Activated T-cell treated with anti-CD3 and anti-CD28 coated beads, Interleukin-2, amount 50 U/mL, for 24 hours (primary cell): ENCODE results near the gene AOC2.

Source experiments
- DNase-seq: peaks from one replicate; pipeline ENCODE4 v3.0.0-alpha.2; 2020
- H3K27ac Mint-ChIP-seq: 2 replicates; pipeline ENCODE4 v1.8.0; 2020; ENCODE audit warnings: mild to moderate bottlenecking, mixed read lengths
- H3K27me3 Mint-ChIP-seq: 2 replicates; pipeline ENCODE4 v1.8.0; 2020; ENCODE audit warnings: mixed read lengths
- H3K36me3 Mint-ChIP-seq: 2 replicates; pipeline ENCODE4 v1.8.0; 2020; ENCODE audit warnings: low read depth, mixed read lengths
- H3K4me1 Mint-ChIP-seq: 2 replicates; pipeline ENCODE4 v1.8.0; 2020; ENCODE audit warnings: low read depth, mixed read lengths
- H3K4me3 Mint-ChIP-seq: 2 replicates; pipeline ENCODE4 v1.8.0; 2020; ENCODE audit warnings: mild to moderate bottlenecking, moderate library complexity, mixed read lengths
- H3K9me3 Mint-ChIP-seq: 2 replicates; pipeline ENCODE4 v1.8.0; 2020; ENCODE audit warnings: mixed read lengths

AOC2 gene

GRCh38 chr17:42844271-42844670, at the start of gene AOC2:
TSS of gene AOC2 (plus strand) at chr17:42844580. CDS start at chr17:42844627, 47 bp downstream.
- peaks cover 71% of the 10 kb centered on the region for H3K36me3 Mint-ChIP-seq
- H3K4me1 Mint-ChIP-seq: peaks cover 23% of the 10 kb centered on the region
- H3K4me3 Mint-ChIP-seq: no peak within 1 kb of the TSS
- no peak for DNase-seq
- H3K9me3 Mint-ChIP-seq: no peaks in the 10 kb centered on the region
- H3K27me3 Mint-ChIP-seq: no peaks in the 10 kb centered on the region
- peak within 1 kb of the TSS; percentile 15 for H3K27ac Mint-ChIP-seq

GRCh38 chr17:42795061-42795460, 49.3 kb upstream of the AOC2 start:
- Mint-ChIP-seq H3K27ac (no peak overlapping the region), H3K36me3 (peaks cover 19% of the 10 kb centered on the region), H3K4me3 (no peak overlapping the region), H3K4me1 (peaks cover 25% of the 10 kb centered on the region), H3K9me3 (peaks cover 4% of the 10 kb centered on the region), H3K27me3 (no peaks in the 10 kb centered on the region)
- DNase-seq: no peak

GRCh38 chr17:42795465-42795864, 48.9 kb upstream of the AOC2 start:
- H3K27me3 Mint-ChIP-seq: no peaks in the 10 kb centered on the region
- H3K9me3 Mint-ChIP-seq: peaks cover 4% of the 10 kb centered on the region
- peaks cover 25% of the 10 kb centered on the region for H3K4me1 Mint-ChIP-seq
- no peak for DNase-seq
- H3K4me3 Mint-ChIP-seq: no peak overlapping the region
- H3K27ac Mint-ChIP-seq: peak overlapping the region; percentile 3
- H3K36me3 Mint-ChIP-seq: peaks cover 19% of the 10 kb centered on the region

- Mint-ChIP-seq H3K4me3 (no peak overlapping the region), H3K36me3 (peaks cover 19% of the 10 kb centered on the region), H3K4me1 (peaks cover 25% of the 10 kb centered on the region), H3K27ac (no peak overlapping the region), H3K27me3 (no peaks in the 10 kb centered on the region), H3K9me3 (peaks cover 4% of the 10 kb centered on the region)
- DNase-seq: no peak
Measured at GRCh38 chr17:42796066-42796758, 48.2 kb upstream of the AOC2 start.

GRCh38 chr17:42797067-42798007, 47.0 kb upstream of the AOC2 start:
- no peak for DNase-seq
- H3K4me1 Mint-ChIP-seq: peaks cover 25% of the 10 kb centered on the region
- peaks cover 19% of the 10 kb centered on the region for H3K36me3 Mint-ChIP-seq
- no peaks in the 10 kb centered on the region for H3K27me3 Mint-ChIP-seq
- H3K9me3 Mint-ChIP-seq: peaks cover 4% of the 10 kb centered on the region
- peak overlapping the region; percentile 47 for H3K27ac Mint-ChIP-seq
- peak overlapping the region; percentile 94 for H3K4me3 Mint-ChIP-seq

- DNase-seq: no peak
- peaks cover 19% of the 10 kb centered on the region for H3K36me3 Mint-ChIP-seq
- peak overlapping the region; percentile 89 for H3K27ac Mint-ChIP-seq
- peak overlapping the region; percentile 94 for H3K4me3 Mint-ChIP-seq
- H3K27me3 Mint-ChIP-seq: no peaks in the 10 kb centered on the region
- peaks cover 4% of the 10 kb centered on the region for H3K9me3 Mint-ChIP-seq
- peaks cover 25% of the 10 kb centered on the region for H3K4me1 Mint-ChIP-seq
Measured at GRCh38 chr17:42798011-42798382, 46.4 kb upstream of the AOC2 start.

- Mint-ChIP-seq H3K4me1 (peaks cover 25% of the 10 kb centered on the region), H3K4me3 (peak within 1 kb of the TSS; percentile 94), H3K36me3 (peaks cover 19% of the 10 kb centered on the region), H3K27me3 (no peaks in the 10 kb centered on the region), H3K9me3 (peaks cover 4% of the 10 kb centered on the region), H3K27ac (peak within 1 kb of the TSS; percentile 89)
- peak; percentile 87 for DNase-seq
Measured at GRCh38 chr17:42798383-42799380, 45.7 kb upstream of the AOC2 start, which contains the start of the genes CNTD1 and COA3. TSS of gene CNTD1 (plus strand) at chr17:42798861. CDS start at chr17:42799068, 207 bp downstream. TSS of gene COA3 (minus strand) at chr17:42798704. CDS start at chr17:42798681, 23 bp downstream.

- no peak overlapping the region for H3K27ac Mint-ChIP-seq
- H3K9me3 Mint-ChIP-seq: peaks cover 4% of the 10 kb centered on the region
- DNase-seq: no peak
- H3K27me3 Mint-ChIP-seq: no peaks in the 10 kb centered on the region
- peaks cover 10% of the 10 kb centered on the region for H3K36me3 Mint-ChIP-seq
- no peak overlapping the region for H3K4me3 Mint-ChIP-seq
- H3K4me1 Mint-ChIP-seq: peaks cover 5% of the 10 kb centered on the region
Measured at GRCh38 chr17:42803074-42803883, 41.1 kb upstream of the AOC2 start.

- no peak for DNase-seq
- Mint-ChIP-seq H3K36me3 (peaks cover 19% of the 10 kb centered on the region), H3K9me3 (no peaks in the 10 kb centered on the region), H3K27me3 (no peaks in the 10 kb centered on the region), H3K27ac (no peak overlapping the region), H3K4me1 (no peaks in the 10 kb centered on the region), H3K4me3 (no peak overlapping the region)
Measured at GRCh38 chr17:42804918-42805367, 39.4 kb upstream of the AOC2 start.

- Mint-ChIP-seq H3K27ac (no peak overlapping the region), H3K4me3 (no peak overlapping the region), H3K9me3 (no peaks in the 10 kb centered on the region), H3K36me3 (peaks cover 31% of the 10 kb centered on the region), H3K27me3 (no peaks in the 10 kb centered on the region), H3K4me1 (no peaks in the 10 kb centered on the region)
- DNase-seq: no peak
Measured at GRCh38 chr17:42806249-42806648, 38.1 kb upstream of the AOC2 start.

- Mint-ChIP-seq H3K9me3 (no peaks in the 10 kb centered on the region), H3K4me3 (no peak overlapping the region), H3K36me3 (peaks cover 52% of the 10 kb centered on the region), H3K4me1 (no peaks in the 10 kb centered on the region), H3K27ac (no peak overlapping the region), H3K27me3 (no peaks in the 10 kb centered on the region)
- no peak for DNase-seq
Measured at GRCh38 chr17:42809250-42809649, 35.1 kb upstream of the AOC2 start.

GRCh38 chr17:42814633-42815399, 29.6 kb upstream of the AOC2 start:
- no peaks in the 10 kb centered on the region for H3K27me3 Mint-ChIP-seq
- H3K4me3 Mint-ChIP-seq: no peak overlapping the region
- H3K36me3 Mint-ChIP-seq: peaks cover 90% of the 10 kb centered on the region
- H3K4me1 Mint-ChIP-seq: no peaks in the 10 kb centered on the region
- H3K9me3 Mint-ChIP-seq: no peaks in the 10 kb centered on the region
- no peak overlapping the region for H3K27ac Mint-ChIP-seq
- DNase-seq: no peak

GRCh38 chr17:42817866-42818265, 26.5 kb upstream of the AOC2 start:
- H3K27ac Mint-ChIP-seq: peak overlapping the region; percentile 8
- no peak for DNase-seq
- H3K4me1 Mint-ChIP-seq: peaks cover 24% of the 10 kb centered on the region
- peaks cover 93% of the 10 kb centered on the region for H3K36me3 Mint-ChIP-seq
- H3K27me3 Mint-ChIP-seq: no peaks in the 10 kb centered on the region
- no peaks in the 10 kb centered on the region for H3K9me3 Mint-ChIP-seq
- no peak overlapping the region for H3K4me3 Mint-ChIP-seq
